Fibroblast of skin of scalp (primary cell): ENCODE results near the gene TPRA1.
"Not testable (repeated sequence)": the region's sequence is repeated elsewhere in the genome, so short reads cannot be mapped to it uniquely, and the experiment has no call there.

ENCODE experiments used
- DNase-seq: peaks from one replicate; pipeline ENCODE4 v3.0.0-alpha.2; 2013

Gene TPRA1

DNA sequence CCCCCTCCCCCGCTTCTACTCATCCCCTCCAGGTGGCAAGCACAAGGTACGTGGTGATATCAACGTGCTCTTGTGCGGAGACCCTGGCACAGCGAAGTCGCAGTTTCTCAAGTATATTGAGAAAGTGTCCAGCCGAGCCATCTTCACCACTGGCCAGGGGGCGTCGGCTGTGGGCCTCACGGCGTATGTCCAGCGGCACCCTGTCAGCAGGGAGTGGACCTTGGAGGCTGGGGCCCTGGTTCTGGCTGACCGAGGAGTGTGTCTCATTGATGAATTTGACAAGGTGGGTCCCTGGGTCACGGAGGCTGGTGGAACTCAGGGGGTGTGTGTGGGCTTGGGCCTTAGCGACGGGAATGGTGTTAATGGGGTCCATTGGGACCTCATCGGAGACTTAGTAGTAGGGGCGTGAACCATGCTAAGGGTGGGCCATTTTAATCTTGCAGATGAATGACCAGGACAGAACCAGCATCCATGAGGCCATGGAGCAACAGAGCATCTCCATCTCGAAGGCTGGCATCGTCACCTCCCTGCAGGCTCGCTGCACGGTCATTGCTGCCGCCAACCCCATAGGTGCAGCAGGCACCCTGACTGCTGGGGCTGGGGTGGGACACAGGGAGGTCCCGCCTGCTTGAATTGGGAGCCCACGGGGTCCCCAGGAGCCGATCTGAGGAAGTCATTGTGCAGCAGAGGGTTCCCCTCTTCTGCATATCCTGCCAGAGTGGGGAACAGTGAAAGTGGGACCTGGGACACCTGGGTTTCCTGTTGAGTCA, 26.5 kb upstream of the TPRA1 start:
- no peak for DNase-seq

DNA sequence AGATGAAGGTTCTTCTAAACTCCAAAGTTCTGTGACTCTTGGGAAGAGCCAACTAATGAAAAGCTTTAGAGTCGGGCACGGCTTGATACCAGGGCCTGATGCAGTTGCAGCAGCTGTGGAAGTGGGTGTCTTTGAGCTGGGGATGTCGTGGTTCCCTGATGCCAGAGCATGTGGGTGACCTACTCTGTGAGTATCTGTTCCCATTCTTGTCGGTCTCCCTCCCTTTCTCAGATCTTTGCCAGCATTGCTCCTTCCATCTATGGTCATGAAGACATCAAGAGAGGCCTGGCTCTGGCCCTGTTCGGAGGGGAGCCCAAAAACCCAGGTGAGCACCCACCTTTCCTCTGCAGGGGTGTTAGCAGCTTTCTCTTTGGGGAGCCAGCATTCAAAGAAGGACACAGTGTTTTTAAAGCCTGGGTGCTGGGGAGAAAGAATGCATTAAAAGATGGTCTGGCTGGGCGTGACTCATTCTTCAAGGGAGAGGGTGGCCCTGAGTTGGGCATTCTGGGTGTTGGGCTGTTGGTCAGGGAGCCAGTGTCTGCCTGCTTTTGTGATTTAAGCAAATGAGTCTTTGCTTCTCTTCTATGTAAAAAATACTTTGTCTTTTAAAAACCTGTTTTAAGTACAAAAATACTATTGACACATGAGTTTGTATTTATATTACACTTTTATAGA, 25.2 kb upstream of the TPRA1 start:
- DNase-seq = no peak

DNA sequence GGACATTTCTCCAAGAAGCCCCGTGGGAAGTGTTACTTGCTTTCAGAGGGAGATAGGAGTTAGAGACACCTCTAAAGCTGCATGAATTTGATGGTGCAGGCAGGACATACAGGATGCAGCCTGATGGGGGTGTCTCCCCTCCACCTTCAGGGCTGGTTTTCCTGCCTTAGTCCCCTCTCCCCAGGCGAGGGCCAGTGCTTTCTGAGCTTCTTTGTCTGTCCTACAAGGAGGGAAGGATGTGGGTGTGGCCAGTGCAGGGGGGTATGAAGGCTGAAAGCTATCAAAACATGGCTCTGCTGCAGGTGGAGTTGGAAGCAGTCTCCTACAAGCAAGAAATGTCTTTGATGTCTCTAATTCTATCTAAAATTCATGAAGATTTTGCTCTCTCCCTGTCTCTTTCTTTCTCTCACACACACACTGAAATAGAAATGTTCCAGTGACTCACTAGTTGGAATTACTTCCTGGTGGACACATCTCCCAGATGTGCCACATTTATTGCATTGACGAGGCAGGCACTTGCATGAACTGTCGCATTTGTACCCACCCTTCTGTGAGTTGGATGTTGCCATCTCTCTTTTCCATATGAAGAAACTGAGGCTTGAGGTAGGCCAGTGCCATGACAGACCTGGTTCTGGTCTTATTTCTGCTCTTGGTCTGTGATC, 24.5 kb upstream of the TPRA1 start:
- no peak for DNase-seq

DNA sequence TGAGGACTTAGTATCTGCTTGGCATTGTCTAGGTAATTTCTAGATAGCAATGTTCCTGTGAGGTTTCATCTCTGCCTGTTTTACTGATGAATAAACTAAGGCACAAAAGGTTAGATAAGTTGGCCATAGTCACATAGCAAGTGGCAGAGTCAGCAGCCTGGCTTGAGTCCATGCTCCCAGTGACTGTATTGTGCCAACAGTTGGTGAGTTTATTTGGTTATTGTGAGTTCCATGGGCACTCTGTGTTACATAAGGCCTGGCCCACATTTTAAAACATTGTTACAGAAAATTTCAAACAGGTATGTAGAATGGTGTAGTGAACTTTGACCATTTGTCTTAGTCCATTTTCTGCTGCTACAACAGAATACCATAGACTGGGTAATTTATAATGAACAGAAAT, 22.9 kb upstream of the TPRA1 start:
- no peak for DNase-seq

DNA sequence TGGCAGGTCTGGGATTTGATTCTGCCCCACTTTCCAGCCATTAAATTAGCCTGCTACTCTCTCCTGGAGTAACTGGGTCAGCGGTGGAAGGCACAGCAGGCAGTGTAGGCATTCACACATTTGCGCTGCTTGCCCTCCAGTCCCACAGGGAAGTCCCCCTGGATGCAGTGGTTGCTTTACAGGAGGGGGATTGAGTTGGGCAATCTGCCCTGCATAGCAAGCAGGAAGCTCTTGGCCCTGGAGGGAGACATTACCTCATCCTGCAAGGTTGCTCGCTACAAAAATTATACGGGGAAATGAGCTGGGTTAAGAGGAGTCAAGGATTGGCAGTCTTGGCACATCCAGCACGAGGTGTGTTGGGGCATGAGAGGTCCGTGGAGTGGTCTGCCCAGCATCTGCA, 22.4 kb upstream of the TPRA1 start:
- DNase-seq = no peak

DNA sequence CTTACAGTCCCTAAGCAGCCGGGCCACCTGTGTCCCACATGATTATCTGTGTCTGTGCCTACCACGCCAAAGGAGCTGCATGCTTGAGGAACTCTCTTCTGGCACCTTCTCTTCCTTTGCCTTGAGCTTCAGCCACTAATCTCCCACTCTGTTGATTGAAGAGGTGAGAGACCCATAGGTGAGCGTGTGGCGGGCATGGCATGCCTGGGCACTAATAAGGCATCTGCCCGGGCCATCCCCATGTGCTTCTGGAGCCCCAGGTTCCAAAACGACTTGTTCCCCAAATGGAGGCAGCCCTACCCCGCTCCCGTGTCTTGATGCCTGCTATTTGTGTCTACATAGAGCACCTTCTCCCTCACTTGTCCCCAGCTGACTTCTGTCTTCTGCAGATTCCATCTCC, 20.7 kb upstream of the TPRA1 start:
- no peak for DNase-seq

DNA sequence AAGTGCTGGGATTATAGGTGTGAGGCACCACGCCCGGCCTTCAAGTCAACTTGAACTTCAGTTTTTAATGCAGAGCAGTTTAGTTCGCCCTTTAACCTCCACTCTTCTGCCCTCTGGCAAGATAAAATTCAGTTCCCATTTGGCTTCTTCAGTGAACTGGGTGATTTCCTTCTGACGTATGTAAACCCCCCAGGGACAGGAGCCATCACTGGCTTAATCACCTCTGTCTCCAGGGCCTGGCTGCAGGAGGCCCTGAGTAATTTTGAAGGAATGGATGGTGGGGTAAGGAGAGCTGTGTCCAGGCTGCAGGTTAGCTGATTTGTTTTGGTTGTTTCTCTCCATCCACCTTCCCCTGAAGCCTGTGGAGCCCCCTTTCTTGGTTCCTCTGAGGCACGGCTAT, 19.6 kb upstream of the TPRA1 start:
- no peak for DNase-seq

DNA sequence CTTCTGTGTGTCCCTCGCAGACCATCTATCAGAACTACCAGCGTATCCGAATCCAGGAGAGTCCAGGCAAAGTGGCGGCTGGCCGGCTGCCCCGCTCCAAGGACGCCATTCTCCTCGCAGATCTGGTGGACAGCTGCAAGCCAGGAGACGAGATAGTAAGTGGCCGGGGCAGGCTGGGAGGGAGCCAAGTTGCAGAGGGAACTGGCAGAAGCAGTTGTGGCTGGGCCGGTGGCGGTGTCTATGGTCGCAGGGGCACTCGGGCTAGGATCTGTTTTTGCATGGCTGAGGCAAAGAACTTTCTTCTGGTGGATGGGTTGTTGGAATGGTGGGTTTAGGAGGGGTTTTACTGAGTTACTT, 17.8 kb upstream of the TPRA1 start:
- DNase-seq = no peak

DNA sequence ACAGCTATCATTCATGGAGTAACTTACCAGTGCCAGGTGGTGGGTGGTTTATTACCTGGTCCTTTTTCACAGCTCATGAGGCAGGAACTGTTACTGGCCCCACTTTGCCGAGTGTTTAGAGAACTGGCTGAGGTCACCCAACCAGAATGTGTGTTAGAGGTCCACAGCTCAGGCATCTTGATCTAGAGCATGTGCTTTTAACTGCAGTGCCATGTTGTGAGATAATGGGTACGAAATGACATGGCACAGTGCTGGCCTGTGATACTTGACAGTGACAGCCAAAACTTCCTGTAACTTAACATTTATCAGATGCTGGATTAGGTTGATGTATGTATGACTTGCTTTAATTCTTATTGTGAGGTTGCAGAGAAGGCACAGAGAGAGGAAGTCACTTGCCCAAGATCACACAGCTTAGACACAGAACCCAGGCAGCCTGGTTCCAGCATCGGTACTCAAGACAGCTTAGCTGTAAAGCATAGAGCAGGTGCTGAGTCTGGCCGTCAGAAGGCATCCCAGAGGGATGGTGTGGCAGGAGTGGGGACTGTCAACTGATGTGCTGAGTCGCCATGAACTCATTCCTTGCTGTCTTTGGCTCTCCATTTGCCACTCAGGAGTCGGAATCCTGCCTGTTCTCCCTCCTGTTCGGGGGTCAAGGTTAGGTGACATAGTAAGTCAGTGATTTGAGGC, 17.3 kb upstream of the TPRA1 start:
- no peak for DNase-seq

DNA sequence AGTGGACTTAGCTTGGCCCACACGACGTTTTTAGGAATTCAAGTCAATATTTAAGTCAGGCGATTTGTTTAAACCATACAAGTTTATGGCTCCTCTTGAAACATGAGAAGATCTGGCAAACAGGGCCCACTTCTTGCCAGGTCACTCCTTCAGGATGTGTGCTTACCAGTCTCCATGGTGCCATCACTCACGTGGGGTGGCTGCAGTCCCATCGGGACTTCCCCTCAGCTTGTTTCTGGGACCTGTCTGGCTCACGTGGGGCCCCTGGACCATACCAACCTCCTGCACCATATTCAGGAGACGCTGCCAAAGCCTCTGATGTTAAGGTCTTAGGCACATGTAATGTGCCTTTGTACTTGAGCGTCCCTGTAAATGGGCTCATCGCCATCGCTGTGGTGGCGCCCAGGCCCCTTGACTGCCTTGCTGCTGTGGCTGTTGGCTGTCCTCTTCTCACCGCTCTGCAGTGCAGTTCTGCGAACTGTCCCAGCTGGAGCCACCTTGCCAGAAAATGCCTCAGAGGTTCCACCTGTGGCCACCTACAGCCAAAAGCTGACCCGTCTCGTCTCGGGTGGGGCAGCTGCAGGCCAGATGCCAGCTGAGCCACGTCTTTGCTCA, 16.6 kb upstream of the TPRA1 start:
- DNase-seq = no peak

DNA sequence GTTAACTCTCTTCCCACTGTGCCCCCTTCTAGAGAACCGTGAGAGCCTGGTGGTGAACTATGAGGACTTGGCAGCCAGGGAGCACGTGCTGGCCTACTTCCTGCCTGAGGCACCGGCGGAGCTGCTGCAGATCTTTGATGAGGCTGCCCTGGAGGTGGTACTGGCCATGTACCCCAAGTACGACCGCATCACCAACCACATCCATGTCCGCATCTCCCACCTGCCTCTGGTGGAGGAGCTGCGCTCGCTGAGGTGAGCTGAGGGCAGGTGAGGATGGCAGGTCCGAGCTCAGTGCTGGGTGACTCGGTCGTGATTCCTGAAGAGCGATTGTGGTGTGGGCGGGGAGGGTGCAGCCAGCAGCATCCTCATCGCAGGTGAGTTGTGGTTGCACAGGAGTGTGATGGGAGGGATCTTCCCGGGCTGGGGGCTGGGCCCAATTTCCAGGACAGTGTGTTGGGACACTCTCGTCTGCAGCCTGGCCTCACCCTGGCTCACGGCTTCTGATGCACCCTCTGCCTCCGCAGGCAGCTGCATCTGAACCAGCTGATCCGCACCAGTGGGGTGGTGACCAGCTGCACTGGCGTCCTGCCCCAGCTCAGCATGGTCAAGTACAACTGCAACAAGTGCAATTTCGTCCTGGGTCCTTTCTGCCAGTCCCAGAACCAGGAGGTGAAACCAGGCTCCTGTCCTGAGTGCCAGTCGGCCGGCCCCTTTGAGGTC, 15.7 kb upstream of the TPRA1 start:
- no peak for DNase-seq

DNA sequence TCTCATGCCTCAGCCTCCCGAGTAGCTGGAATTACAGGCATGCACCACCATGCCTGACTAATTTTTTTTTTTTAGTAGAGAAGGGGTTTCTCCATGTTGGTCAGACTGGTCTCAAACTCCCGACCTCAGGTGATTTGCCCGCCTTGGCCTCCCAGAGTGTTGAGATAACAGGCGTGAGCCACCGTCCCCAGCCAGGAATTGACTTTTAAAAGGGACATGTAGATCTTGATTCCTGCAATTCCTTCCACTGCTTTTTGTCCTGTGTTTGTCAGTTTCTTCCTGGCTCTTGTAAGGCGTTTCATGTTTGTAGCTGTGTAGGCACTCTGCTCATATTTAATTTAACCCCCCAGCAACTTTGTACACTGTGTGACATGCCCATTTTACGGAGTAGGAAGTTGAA, 15.0 kb upstream of the TPRA1 start:
- DNase-seq = not testable (repeated sequence)

DNA sequence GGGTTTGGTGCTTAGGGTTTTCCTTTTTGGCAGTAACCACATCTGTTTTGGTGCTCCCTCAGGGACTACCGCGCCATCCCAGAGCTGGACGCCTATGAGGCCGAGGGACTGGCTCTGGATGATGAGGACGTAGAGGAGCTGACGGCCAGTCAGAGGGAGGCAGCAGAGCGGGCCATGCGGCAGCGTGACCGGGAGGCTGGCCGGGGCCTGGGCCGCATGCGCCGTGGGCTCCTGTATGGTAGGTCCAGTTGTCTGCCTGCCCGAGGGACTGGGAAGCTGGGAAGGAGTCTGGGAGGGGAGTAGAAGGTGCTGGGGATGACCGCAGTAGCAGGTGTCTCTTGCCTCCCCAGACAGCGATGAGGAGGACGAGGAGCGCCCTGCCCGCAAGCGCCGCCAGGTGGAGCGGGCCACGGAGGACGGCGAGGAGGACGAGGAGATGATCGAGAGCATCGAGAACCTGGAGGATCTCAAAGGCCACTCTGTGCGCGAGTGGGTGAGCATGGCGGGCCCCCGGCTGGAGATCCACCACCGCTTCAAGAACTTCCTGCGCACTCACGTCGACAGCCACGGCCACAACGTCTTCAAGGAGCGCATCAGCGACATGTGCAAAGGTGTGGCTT, 14.1 kb upstream of the TPRA1 start:
- DNase-seq = no peak

DNA sequence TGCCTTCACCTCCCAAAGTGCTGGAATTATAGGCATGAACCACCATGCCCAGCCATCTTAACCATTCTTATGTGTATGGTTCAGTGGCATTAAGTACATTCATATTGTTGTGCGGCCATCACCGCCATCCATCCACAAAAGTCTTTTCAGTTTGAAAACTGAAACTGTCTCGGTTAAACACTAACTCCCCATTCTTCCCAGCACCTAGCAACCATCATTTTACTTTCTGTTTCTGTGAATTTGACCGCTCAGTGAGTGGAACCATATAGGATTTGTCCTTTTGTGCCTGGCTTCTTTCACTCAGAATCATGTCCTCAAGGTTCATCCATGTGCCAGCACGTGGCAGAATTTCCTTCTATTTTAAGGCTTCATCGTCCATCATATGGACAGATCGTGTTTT, 13.5 kb upstream of the TPRA1 start:
- no peak for DNase-seq

DNA sequence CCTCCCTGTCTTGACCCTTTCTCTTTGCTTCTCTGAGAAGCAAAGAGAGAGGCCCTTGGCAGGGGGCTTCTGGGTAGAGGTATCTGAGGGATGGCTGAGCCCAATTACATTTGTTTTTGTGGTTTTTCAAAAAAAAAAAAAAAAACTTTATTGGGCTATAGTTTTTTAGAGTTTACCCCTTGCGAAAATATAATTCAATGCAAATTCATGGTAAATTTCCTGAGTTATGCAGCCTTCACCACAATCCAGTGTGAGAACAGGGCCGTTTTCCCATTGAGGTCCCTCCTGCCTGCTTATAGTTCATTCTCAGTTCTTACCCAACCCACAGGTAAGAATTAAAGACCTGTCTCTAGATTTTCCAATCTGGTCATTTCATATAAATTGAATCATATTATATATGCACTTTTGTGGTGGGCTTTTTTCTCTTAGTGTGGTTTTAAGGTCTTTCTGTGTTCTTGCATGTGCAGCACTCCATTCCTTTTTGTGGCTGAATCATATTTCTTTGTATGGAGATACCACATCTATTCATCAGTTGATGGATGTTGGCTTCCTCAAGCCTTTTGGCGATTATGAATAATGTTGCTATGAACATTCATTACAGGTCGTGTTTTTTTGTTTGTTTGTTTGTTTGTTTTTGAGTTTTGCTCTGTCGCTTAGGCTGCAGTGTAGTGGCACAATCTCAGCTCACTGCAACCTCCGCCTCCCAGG, 10.4 kb upstream of the TPRA1 start:
- DNase-seq = no peak

DNA sequence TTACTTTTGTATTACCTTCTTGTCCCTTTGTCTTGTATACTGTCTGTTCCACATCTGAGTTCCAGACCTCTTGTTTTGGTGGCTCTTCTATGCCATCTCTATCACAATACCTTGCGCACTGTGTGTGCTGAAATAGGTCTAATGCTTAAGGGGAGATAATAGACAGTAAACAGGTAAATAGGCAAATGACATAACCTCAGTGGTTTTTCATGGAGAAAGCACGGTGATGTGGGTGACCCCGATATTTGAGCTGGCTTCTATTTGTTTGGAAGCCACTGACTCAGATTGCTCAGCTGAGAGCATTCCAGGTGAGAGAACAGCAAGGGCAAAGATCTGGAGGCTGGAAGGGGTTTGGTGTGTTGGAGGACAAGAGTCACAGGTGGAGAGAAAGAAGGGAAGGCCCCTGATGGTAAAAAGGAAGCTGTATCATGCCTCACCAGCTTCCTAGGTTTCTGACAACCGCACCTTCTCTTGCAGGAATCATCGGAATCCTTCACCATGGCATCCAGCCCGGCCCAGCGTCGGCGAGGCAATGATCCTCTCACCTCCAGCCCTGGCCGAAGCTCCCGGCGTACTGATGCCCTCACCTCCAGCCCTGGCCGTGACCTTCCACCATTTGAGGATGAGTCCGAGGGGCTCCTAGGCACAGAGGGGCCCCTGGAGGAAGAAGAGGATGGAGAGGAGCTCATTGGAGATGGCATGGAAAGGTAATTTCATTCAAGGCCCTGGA, 8.5 kb upstream of the TPRA1 start:
- no peak for DNase-seq

DNA sequence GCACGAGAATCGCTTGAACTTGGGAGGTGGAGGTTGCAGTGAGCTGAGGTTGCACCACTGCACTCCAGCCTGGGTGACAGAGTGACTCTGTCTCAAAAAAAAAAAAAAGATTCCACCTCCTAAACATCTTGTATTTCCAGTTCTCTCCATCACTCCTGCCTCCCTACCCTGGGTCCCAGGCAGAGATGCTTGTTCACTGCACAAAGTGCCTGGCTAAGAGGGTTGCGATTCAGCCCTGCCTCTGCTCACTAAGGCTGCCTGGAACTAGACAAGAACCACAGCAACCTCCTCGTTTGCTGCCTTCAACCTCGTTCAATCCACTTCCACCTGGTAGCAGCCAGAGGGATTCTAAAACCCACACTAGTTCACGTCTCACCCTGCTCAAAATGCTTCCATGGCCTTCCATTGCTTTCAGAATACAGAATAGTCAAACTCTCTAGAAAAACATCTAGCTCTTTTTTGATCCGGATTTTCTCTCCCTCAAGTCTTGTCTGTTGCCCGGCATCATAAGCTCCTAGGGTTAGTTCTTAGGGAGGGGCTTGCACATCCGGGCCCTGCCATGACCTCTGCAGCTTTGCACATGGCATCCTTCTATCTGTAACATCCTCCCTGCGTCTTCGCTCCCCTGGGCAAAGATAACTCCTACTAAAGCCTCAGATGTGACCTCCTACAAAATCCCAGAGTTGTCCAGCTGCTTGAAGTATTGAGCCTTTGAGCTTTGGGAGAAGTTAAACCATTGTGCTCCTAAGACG, 6.7 kb upstream of the TPRA1 start:
- no peak for DNase-seq

DNA sequence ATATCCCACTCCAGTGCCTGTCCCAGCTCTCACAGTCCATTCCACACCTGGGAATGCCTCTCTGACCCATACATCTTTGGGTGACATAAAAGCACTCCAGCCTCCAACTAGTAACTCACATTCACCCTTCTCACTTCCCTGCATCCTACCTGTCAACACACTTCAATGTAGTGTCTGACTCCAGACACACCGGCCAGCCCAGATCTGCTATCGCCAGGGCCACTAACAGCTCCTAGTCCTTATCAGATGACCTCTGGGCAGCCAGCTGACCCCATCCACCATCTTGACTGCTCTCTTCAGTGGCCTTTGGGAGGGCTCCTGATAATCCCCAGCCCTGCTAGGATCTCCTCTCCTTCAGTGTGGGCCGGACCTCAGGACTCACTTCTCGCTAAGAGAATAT, 4.8 kb upstream of the TPRA1 start:
- no peak for DNase-seq

DNA sequence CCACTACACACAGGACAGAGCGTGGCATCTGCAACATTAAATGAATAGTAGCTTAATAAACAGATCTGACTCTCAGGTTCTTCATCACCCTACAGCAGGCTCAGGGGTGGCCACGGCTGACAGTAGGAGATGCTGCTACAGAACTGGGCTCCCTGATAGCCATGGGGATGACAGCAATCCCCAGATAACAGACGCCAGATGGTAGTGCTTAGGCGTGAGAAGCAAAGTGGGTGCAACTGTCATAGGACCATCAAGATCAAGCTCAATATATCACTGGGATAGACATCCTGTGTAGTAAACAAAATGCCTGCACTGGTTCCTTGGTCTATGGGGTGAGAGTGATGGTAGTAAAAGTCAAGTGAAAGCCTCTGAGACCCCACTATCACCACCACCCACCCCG, 2.6 kb upstream of the TPRA1 start:
- no peak for DNase-seq

DNA sequence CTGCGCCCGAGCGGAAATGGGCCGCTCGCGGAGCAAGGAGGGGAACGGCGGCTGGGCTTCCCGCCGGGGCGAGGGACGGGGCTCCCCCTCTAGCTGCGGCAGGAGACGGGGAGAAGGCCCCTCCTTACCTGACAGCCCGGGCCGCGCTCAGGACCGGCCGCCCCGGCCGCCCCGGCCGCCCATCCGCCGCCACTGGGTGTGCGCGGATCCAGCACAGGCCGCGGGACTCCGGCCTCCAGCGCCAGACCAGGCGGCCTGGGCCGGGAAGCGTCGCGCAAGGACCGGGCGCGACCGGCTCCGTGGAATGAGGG, 296 bp downstream of the TPRA1 start:
- no peak for DNase-seq
